Measurements from ENCODE around the gene TSEN2. TPM values are rescaled to one million over a fixed set of nuclear protein-coding genes. Genes with fewer than 3 reads are reported as not detected.
"Not testable (repeated sequence)": the region's sequence is repeated elsewhere in the genome, so short reads cannot be mapped to it uniquely, and the experiment has no call there.

Gene TSEN2
- total RNA-seq, 1 donor from 2014 or later, result 39.5 TPM

DNA sequence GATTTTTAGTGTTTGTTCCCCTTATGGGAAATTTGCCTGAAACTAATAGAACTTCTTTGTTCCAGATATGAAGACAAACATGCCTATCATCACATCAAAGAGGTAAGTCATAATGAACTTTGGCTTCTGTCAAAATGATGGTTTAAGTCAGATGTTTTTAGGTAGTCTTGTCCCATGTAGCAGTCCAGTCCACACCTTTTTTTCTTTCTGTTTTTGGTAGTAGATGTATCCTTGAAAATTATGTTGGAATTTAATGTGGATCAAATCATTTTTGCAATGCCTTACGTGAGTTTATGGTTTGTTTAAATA, 12.1 kb downstream of the TSEN2 start:
- DNase-seq (ENCODE audit: low spot score in 2 of 2) (no peak), FAIRE-seq (no peak)

DNA sequence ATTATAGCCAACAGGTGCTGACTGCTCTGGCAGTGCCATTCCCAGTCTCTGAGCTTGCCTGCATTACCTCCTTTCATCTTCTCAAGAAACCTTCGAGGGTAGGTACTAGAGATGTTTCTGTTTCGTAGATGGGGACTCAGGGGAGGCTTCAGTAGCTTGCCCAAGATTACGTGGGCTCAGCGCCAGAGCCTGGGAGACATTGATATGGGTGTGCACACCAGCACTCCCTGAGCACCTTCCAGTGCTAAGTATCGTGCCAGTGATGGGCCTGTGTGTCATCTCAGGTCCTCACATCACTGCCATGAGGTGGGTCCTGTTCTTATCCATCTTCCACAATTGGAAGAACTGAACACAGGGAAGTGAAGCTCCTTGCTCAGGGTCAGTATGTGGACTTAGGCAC, 15.2 kb downstream of the TSEN2 start:
- DNase-seq (ENCODE audit: low spot score in 2 of 2), result no peak
- FAIRE-seq, result no peak

DNA sequence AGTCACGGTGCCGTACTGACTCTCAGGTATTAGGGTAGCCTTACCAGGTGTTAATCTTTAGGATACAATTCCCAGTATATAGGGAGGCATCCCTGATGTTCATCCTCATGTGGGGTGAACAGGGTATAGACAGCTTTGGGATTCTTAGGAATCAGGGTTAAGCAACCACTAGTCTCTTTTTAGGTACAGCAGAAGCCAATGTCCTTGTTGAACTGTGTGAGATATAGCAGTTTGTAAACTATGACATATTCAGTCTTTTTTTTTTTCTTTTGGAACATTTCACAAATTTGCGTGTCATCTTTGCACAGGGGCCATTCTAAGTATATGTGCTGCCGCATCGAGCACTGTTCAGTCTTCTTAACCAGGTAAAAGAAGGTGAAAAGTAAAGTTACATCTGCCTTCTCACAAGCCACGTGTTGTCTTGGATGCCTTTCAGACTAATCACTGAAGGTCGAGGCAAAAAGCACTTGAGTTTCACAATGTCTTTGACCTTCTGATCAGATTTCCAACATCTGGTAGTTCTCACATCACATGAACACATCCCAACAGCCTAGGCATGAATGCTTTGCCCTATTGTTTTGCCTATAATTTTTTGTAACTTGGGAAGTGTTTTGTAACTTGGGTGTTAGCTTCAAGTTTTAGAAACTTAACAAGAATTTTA, 17.2 kb downstream of the TSEN2 start:
- DNase-seq (ENCODE audit: low spot score in 2 of 2), result no peak
- FAIRE-seq, result no peak

DNA sequence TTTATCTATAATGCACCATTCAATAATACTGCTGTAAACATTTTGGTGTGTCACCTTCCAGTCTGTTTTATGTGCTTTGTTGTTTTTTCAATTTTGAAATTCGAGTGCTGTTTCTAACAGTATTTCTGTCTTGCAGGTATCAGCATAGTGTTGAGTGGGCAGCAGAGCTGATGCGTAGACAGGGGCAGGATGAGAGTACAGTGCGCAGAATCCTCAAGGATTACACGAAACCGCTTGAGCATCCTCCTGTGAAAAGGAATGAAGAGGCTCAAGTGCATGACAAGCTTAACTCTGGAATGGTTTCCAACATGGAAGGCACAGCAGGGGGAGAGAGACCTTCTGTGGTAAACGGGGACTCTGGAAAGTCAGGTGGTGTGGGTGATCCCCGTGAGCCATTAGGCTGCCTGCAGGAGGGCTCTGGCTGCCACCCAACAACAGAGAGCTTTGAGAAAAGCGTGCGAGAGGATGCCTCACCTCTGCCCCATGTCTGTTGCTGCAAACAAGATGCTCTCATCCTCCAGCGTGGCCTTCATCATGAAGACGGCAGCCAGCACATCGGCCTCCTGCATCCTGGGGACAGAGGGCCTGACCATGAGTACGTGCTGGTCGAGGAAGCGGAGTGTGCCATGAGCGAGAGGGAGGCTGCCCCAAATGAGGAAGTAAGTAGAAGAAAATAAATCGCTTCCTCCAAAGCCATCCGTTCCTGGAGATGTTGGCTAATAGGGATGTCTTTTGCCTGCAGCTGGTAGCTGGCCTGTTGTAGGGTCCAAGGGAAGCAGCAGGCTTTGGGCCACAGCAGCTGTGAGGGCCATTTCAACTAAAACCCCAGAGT, 19.1 kb downstream of the TSEN2 start:
- FAIRE-seq (no peak), DNase-seq (ENCODE audit: low spot score in 2 of 2) (no peak)

DNA sequence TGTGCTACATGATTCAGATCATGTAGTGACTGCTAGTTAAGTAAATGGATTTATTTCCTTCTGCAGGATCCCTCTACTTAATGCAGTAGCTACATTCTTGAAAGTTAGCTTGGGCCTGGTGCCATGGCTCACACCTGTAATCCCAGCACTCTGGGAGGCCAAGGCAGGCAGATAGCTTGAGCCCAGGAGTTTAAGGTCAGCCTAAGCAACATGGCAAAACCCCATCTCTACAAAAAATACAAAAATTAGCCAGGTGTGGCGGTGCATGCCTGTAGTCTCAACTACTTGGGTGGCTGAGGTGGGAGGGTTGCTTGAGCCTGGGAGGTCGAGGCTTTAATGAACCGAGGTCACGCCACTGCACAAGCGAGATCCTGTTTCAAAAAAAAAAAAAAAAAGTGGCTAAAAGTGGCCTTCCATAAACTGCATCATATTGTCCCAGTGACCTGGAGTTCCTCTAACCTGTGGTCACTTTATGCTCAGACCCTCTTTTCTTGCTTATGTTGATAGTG, 22.0 kb downstream of the TSEN2 start:
- DNase-seq (ENCODE audit: low spot score in 2 of 2), result no peak
- no peak for FAIRE-seq

DNA sequence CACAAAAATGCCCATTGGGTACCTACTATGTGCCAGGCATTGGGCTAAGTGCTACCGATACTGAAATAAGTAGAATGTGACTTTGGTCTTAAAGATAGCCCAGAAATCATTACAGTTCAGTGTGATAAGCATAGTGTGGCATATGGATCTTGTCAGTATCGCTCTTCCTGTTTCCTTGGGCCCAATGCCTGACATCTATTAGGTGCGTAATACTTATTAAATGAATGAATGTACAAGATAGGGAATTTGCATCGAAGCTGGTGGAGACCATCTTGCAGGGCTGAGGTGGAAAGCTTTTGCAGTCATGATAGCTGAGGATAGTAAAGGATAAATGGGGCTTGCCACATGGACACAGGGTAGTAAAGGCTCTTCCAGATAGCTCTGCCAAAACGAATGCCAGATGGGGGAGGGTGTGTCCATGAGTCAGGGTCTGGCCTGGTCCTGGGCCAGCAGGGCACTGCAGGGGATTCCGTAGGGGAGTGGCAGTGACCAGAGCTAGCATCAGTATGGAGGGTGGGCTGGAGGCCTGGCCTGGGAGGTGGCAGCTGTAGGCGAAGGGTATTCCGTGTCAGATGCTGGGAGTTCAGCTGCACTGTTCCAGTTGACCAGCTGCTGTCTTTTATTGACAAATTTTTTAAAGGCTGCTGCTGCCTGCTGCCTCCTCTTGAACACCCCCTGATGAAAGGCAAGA, 23.5 kb downstream of the TSEN2 start:
- no peak for DNase-seq (ENCODE audit: low spot score in 2 of 2)

DNA sequence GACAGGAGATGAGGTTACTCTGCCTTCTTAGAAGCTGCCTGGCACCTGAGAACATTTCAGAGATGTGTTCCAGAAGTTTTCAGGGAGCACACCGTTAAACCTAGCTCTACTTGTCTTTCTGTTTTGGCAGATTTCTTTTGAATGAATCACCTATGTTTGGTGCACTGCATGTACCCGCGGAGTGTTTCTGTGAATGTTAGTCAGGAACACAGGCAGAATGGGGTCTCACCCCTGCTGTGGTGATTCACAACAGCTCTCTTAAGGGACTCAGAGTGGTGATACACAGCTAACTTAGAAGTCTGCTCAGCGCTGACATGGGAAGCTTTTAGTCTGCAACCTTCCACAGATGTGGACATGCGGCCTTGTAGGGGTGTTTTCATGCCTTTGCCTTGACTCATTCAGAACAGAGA, 24.0 kb downstream of the TSEN2 start:
- DNase-seq (ENCODE audit: low spot score in 2 of 2), result no peak

More for the DNA sequence above, 23.5 kb downstream of the TSEN2 start:
- FAIRE-seq, result no peak

DNA sequence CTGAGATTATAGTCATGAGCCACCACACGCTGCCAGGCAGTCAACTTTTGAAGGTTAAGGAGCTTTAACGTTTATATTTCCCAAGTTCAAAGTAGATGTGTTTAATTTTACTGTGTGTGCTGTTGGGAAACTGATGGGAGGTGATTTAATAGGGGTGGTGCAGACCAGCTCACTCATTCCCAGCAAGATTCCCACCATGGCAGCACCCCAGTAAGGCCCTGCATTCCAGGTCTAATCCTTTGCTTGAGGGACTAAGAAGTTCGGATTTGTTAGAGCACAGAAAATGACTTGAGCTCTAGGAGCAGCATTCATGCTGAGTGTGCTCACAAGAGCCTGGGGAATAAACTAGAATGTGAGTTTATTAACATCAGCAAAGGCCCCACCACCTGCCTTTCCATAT, 25.2 kb downstream of the TSEN2 start:
- FAIRE-seq, result no peak
- no peak for DNase-seq (ENCODE audit: low spot score in 2 of 2)

More for the DNA sequence above, 24.0 kb downstream of the TSEN2 start:
- FAIRE-seq, result no peak

DNA sequence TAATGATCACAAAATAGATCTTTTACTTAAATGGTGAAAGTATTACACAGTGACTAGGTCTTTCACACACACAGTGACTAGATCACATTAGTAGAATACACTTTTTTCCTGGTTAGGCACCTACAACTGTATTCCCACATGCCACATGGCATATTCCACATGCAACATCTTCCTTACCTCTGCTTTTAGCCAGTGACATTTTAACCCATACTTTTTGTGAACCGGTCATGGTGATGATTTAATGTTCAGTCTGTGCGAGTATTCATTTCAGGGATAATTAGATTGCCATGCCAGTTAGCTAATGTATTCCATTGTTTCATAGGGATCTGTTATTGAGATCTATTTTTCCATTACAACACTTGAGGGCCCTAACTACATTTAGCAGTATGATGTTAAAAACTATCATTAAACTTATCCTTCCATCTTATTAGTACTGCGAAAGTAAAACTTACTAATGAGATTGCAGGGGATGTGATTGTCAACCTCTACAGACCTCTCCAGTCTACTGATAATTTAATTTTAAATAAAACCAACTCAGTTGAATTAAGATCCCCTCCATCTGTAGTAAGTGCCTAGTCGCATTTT, 28.3 kb downstream of the TSEN2 start:
- FAIRE-seq (no peak), DNase-seq (ENCODE audit: low spot score in 2 of 2) (no peak)

DNA sequence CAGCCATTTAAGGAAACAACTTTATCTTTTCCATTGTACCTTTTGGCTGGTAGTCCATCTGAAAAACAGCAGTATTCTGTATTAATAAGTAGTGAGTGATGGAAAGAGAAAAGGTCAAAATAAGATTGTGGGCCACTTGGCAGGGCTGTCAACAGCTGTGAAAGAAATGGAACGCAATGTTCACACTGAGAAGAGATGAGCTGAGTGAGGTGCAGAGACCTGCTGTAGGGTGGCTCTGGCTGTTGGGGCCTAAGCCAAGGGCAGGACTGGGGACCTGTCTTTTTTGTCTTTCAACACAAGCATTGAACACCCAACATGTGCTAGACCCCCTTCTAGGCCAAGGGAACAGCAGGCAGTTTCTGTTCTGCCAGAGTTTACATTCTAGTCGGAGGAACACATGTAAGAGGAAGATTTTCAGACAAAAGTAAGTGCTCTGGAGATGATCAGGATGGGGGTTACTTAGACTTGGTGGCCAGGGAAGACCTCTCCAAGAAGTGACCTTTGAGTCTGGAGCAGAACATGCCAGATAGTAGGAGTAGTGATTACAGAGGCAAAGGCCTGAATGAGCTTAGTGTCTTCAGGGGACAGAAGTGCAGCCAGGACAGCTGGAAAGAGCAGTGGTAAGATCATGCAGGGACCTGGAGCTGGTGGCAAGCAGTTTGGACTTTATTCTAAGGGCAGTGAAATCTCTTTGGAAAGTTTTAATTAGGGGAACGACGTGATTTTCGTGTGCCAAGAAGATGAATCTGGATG, 29.6 kb downstream of the TSEN2 start:
- no peak for DNase-seq (ENCODE audit: low spot score in 2 of 2)
- no peak for FAIRE-seq

DNA sequence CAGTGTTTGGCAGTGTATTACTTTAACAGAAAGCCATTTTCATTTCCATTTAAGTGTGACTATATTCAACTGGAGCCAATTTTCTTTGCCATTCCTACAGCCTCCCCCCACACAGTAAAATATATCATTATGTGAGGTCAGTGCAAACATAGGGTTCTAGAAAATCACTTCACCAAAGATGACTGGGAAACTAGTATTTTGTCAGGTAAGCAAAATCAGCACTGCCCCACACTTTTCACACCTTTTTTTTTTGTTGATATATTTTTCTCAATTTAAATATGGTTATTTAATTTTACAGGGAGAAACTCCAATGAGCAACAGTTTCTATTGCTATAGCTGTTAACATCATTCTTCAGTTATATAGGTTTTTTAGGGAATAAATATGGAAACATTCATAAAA, 31.4 kb downstream of the TSEN2 start:
- DNase-seq (ENCODE audit: low spot score in 2 of 2) (no peak), FAIRE-seq (no peak)

DNA sequence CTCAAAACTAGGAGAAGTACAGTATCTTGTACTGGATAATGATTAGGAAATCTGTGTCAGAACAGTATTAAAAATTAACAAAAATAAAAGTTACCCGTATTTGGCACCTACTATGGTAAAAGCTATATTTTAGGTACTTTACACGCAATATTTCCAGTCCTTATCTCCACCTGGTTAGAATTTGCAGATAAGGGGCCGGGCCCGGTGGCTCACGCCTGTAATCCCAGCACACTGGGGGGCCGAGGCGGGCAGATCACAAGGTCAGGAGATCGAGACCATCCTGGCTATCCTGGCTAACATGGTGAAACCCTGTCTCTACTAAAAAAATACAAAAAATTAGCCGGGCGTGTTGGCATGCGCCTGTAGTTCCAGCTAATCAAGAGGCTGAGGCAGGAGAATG, 32.6 kb downstream of the TSEN2 start:
- DNase-seq (ENCODE audit: low spot score in 2 of 2), result no peak
- FAIRE-seq, result no peak

DNA sequence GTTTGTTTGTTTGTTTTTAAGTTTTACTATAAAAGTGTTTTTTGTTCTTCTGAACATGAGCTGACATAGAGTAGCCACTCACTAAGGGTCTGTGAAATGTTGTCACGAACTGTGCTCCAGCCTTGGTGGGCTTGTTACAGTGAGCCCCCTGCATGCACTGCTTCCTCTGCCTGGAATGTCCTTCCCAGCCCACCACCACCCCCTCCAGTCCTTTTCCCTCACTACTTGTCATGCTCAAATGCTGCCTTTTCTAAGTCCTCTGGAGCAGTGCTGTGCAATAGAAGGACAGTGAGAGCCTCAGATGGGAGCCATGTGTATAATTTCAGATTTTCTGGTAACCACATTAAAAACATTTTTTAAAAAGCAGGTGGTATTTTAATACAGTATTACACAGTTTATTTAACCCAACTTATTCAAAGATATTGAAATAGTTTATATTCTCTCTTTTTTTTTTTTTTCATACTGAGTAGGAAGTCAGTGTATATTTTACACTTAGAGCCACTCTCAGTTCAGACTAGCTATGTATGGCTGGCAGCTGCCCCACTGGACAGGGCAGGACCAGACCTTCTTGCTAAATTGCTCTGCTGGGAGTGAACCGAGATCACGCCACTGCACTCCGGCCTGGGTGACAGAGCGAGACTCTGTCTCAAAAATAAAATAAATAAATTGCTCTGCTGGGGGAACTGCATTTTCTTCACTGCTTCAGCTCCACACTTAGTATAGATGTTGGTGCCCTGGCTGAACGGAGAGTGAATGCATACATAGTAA, 34.2 kb downstream of the TSEN2 start:
- no peak for DNase-seq (ENCODE audit: low spot score in 2 of 2)
- no peak for FAIRE-seq

DNA sequence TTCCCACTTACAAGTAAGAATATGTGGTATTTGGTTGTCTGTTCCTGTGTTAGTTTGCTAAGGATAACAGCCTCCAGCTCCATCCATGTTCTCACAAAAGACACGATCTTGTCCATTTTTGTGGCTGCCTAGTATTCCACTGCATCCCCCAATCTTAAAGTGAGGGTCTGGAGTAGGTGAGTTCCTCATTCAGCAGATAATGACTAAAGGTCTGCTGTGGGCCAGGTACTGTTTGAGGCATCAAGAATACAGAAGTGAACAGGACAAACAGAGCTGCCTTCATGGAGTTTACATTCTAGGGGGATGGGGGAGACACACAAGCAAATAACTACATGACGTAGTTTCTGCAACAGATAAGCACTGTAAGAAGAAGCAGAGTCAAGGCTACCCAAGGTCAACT, 36.7 kb downstream of the TSEN2 start:
- DNase-seq (ENCODE audit: low spot score in 2 of 2) (no peak), FAIRE-seq (no peak)

DNA sequence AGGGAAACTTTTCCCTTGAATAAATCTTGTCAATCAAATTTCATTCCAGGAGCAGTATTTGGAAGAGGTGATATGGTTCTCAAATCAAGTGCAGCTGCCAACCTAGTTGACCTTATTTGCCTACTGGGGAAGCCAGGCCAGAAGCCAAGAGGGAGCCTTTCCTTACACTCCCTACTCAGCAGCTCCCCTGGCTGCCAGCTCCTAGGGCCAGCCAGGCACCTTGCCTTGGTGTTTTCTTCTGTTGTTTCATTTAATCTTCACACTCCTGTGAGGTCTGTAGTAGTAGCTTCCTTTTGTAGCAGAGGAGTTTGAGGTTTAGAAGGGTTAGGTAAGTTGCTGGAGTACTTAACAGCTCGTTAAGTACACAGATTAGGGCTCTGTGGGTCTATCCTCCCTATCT, 38.4 kb downstream of the TSEN2 start:
- FAIRE-seq, result no peak
- DNase-seq (ENCODE audit: low spot score in 2 of 2), result no peak

DNA sequence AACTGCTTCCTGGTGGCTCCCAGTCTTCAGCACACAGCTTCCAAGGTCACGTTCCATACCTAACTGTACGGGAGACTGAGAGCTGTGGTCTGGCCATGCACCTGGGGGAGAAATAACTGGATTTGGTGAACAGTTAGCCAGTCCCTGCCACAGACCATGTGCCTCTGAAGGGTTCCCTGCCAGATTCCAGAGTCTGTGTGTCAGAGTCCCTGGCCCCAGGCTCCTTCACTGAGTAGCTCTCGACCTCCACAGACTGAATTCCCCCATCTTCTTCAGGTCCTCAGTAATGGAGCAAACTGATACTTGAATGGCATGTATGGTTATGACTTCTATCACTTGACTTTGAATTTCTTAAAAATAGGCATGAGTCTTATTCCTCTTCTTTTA, 43.5 kb downstream of the TSEN2 start:
- DNase-seq (ENCODE audit: low spot score in 2 of 2) (no peak), FAIRE-seq (no peak)

DNA sequence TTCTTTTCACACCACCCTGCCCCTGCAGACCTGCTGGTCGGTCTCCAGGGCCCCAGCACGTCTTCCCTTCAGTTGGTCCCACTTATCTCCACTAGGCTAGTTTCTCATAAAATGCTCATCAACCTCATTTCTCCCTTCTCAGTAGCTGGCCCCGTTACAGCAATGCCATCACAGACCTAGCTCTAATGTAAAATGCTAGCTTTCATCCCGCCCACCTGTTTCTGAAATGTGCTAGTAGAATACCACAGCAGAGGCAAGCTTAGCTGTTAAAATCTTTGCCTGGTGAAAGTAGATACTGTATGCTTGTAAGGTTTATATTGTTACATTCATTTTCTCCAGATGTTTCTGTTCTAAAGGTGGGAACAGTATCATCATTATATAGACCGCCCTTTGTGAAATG, 47.9 kb downstream of the TSEN2 start:
- FAIRE-seq, result no peak

DNA sequence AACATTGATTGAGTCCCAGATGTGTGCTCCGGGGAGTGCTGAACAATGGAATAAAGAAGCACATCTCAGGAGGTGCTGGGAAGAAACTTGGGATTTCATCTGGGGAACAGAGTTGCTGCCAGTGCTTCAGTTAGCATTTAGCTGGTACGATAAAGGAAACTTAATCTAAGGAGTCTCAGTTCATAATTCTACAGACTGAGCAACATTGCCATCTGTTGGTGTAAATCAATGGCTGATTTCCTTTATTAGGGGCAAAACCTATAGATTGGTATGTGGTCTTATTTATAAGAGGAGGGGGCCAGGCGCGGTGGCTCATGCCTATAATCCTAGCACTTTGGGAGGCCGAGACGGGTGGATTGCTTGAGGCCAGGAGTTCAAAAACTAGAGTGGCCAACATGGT, 52.1 kb downstream of the TSEN2 start:
- FAIRE-seq (no peak), DNase-seq (ENCODE audit: low spot score in 2 of 2) (no peak)

More for the DNA sequence above, 47.9 kb downstream of the TSEN2 start:
- peak in 1 of 2 donors; percentile 22 for DNase-seq (ENCODE audit: low spot score in 2 of 2)

DNA sequence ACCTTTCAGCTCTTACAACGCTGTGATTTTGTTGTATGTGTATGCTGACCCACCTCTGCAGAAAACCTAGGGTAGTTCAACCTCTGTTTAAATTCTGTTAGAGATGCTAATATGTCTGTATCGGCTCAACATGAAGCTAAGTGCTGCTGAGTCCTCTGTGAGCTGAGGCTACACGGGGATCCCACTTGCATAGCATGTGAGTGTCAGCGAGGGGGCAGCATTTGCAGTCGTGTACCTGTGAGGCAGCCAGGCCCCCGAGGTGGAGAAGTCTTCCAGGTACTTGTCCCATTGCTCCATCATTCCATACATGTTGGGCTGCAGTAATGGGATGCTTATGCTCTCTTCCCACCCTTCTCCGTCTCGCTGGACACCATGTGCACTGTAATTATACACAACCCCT, 57.3 kb downstream of the TSEN2 start:
- FAIRE-seq (no peak), DNase-seq (ENCODE audit: low spot score in 2 of 2) (no peak)

DNA sequence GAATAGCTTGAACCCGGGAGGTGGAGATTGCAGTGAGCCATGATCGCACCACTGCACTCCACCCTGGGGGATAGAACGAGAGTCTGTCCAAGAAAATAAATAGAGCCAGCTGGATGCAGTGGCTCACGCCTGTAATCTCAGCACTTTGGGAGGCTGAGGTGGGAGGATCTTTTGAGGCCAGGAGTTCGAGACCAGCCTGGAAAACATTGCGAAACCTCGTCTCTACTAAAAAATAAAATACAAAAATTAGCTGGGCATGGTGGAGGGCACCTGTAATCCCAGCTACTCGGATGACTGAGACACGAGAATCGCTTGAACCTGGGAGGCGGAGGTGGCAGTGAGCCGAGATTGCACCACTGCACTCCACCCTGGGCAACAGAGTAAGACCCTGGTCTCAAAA, 59.2 kb downstream of the TSEN2 start:
- FAIRE-seq; DNase-seq (ENCODE audit: low spot score in 2 of 2): not testable (repeated sequence)
